Keratinocyte (primary cell): ENCODE data around the gene BRD3OS.

Source experiments
- EZH2 ChIP-seq: IDR thresholded peaks from one replicate; pipeline ENCODE4 v1.6.1; 2012; ENCODE audit warnings: inconsistent platforms, mild to moderate bottlenecking, low read length, moderate library complexity
- TF ChIP-seq, protein P1 (sequence below), 3 experiments: IDR thresholded peaks in 1 of 3; conservative IDR thresholded peaks in 1 of 3; optimal IDR thresholded peaks in 1 of 3; 2 replicates in 2 of 3; 3 replicates in 1 of 3; pipeline versions ENCODE3 to v1.5.1; 2011; ENCODE audit warnings: low read length in 3 of 3, mild to moderate bottlenecking in 3 of 3, moderate library complexity in 2 of 3, control low read depth in 1 of 3, inconsistent platforms in 1 of 3; ENCODE audit not compliant: insufficient read depth in 2 of 3; ENCODE audit errors: extremely low read depth in 1 of 3

- TF ChIP-seq, protein P1, sequence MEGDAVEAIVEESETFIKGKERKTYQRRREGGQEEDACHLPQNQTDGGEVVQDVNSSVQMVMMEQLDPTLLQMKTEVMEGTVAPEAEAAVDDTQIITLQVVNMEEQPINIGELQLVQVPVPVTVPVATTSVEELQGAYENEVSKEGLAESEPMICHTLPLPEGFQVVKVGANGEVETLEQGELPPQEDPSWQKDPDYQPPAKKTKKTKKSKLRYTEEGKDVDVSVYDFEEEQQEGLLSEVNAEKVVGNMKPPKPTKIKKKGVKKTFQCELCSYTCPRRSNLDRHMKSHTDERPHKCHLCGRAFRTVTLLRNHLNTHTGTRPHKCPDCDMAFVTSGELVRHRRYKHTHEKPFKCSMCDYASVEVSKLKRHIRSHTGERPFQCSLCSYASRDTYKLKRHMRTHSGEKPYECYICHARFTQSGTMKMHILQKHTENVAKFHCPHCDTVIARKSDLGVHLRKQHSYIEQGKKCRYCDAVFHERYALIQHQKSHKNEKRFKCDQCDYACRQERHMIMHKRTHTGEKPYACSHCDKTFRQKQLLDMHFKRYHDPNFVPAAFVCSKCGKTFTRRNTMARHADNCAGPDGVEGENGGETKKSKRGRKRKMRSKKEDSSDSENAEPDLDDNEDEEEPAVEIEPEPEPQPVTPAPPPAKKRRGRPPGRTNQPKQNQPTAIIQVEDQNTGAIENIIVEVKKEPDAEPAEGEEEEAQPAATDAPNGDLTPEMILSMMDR (optimal IDR thresholded peaks at IDR 0.05 in 1 of 3, IDR thresholded peaks at IDR 0.05 in 1 of 3, conservative IDR thresholded peaks at IDR 0.05 in 1 of 3; ENCODE audit: extremely low read depth in 1 of 3, insufficient read depth in 2 of 3, low read length in 3 of 3), result no peak
- no peak for TF ChIP-seq EZH2
Observed at GRCh38 chr9:134036130-134036529, 10.8 kb downstream of the BRD3OS start.
